Activated CD4-positive, alpha-beta T cell treated with anti-CD3 and anti-CD28 coated beads for 36 hours (primary cell): ENCODE data around the gene SYN1. TPM values are rescaled to one million over a fixed set of nuclear protein-coding genes. Genes with fewer than 3 reads are reported as not detected.

ENCODE experiments used
- microRNA-seq: library from miRNA; unstranded; fragments of <30 nt; microRNA quantifications from one replicate; pipeline ENCODE4 v1.2.0, GENCODE V29; 2021; ENCODE audit warnings: borderline replicate concordance
- total RNA-seq, 2 experiments: library from RNA; stranded (reverse); gene quantifications; one replicate each; pipeline ENCODE4 v1.2.3, GENCODE V29; 2021

SYN1 gene
- total RNA-seq, 2 experiments from 2014 or later = 0.82 to 0.98 TPM

Small RNA genes within 50 kb of the gene (microRNA-seq; reads per million reads assigned to microRNA genes)
- not detected for gene MIR4769

Other genes with a start within 250 kb of the SYN1 start
- gene ZNF157, start 249.3 kb downstream of the SYN1 start, total RNA-seq = under 1 TPM; 0.75 to 0.79 TPM
- gene ZNF41, start 136.6 kb downstream of the SYN1 start, total RNA-seq = 10 to 100 TPM in 1 of 2 experiments, 1 to 10 TPM in 1; 9.3 to 10.9 TPM
- gene ARAF, start 58.7 kb downstream of the SYN1 start, total RNA-seq = 10 to 100 TPM; 58.8 to 59.2 TPM
- 10 to 100 TPM; 40.3 to 48.4 TPM for gene TIMP1, start 37.4 kb downstream of the SYN1 start, total RNA-seq
- gene CFP, start 10.1 kb upstream of the SYN1 start, total RNA-seq = 1 to 10 TPM; 2.4 to 4.7 TPM
- gene ELK1, start 30.7 kb upstream of the SYN1 start, total RNA-seq = 100 to 1,000 TPM in 1 of 2 experiments, 10 to 100 TPM in 1; 96.8 to 117 TPM
- gene UXT, start 39.3 kb upstream of the SYN1 start, total RNA-seq = 100 to 1,000 TPM; 195 to 210 TPM
- gene ZNF81, start 217.0 kb upstream of the SYN1 start, total RNA-seq = 1 to 10 TPM; 5.3 to 6.4 TPM